Measurements from ENCODE around the gene TRMU.

Gene TRMU, protein sequence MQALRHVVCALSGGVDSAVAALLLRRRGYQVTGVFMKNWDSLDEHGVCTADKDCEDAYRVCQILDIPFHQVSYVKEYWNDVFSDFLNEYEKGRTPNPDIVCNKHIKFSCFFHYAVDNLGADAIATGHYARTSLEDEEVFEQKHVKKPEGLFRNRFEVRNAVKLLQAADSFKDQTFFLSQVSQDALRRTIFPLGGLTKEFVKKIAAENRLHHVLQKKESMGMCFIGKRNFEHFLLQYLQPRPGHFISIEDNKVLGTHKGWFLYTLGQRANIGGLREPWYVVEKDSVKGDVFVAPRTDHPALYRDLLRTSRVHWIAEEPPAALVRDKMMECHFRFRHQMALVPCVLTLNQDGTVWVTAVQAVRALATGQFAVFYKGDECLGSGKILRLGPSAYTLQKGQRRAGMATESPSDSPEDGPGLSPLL
- 49.8 to 68.2 reads per million in 2 experiments for total RNA-seq

- peak; percentile 44 for DNase-seq (ENCODE audit: low read depth)
These were observed at the start of gene TRMU for GRCh38 chr22:46335201-46336118. Gene TRMU, plus strand, starts transcription at chr22:46335714. Its CDS starts 51 bp downstream, at chr22:46335765.

DNA sequence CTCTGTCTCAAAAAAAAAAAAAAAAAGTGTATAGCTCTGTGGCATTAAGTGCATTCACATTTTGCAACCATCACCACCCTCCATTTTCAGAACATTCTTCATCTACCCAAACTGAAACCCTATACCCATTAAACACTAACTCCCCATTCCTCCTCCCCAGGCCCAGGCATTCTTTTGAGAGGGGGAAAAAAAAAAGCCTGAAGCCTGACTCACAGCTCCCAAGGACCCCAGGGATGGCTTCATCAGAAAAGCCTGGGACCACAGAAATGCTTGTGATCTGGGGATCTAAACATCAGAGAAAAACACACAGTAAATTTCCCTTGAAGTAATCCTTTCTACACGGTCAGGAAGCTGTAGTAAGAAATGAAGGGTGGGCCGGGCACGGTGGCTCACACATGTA, 49.5 kb upstream of the TRMU start:
- DNase-seq (ENCODE audit: low read depth): no peak

DNA sequence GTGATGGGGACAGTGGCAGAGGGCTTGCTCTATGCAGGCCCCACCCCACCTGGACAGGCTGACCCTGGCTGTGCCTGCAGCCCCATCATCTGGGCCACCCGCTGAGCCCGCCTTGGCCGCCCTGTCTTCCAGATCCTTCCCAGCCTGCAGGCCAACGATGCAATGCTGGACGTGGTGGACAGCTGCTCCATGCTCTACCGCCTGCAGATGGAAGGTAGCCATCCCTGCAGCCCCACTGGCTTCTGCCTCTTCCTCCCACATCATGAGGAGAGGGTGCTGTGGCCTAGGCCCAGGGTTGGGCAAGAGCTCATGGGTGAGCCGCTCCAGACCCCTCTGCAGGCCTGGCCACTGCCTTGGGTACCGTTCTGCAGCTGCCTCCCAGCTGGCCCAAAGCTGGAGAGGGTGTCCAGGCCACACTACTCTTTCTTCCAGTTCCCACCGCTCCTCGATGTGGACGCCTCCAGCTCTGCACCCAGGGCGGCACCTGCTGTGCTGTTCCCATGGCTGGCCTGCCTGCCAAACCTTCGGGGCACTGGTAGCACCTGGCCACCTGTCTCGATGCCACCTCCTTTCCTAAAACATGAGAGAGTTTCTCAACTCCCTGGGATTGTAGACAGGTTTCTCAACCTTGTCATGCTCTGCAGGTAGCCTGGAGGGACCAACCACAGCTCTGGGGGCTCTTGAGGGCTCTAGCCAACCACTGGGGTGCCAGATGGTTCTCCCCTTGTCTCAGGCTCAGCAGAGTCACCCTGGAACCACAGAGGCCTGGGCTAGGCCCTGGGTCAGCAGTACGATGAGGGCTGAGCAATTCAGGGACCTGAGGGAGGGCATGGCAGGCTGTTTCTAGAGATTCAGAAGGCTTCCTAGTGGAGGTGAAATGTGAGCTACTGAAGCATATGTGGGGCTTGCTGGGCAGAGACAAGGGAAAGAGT, 48.3 kb upstream of the TRMU start:
- no peak for DNase-seq (ENCODE audit: low read depth)

- DNase-seq (ENCODE audit: low read depth): no peak
These were observed 47.4 kb upstream of the TRMU start for GRCh38 chr22:46287873-46288751.

- no peak for DNase-seq (ENCODE audit: low read depth)
These were observed 46.7 kb upstream of the TRMU start for GRCh38 chr22:46288846-46289243.

- no peak for DNase-seq (ENCODE audit: low read depth)
These were observed 46.1 kb upstream of the TRMU start for GRCh38 chr22:46289244-46289891.

- DNase-seq (ENCODE audit: low read depth): no peak
These were observed 45.2 kb upstream of the TRMU start for GRCh38 chr22:46290121-46290842.

DNA sequence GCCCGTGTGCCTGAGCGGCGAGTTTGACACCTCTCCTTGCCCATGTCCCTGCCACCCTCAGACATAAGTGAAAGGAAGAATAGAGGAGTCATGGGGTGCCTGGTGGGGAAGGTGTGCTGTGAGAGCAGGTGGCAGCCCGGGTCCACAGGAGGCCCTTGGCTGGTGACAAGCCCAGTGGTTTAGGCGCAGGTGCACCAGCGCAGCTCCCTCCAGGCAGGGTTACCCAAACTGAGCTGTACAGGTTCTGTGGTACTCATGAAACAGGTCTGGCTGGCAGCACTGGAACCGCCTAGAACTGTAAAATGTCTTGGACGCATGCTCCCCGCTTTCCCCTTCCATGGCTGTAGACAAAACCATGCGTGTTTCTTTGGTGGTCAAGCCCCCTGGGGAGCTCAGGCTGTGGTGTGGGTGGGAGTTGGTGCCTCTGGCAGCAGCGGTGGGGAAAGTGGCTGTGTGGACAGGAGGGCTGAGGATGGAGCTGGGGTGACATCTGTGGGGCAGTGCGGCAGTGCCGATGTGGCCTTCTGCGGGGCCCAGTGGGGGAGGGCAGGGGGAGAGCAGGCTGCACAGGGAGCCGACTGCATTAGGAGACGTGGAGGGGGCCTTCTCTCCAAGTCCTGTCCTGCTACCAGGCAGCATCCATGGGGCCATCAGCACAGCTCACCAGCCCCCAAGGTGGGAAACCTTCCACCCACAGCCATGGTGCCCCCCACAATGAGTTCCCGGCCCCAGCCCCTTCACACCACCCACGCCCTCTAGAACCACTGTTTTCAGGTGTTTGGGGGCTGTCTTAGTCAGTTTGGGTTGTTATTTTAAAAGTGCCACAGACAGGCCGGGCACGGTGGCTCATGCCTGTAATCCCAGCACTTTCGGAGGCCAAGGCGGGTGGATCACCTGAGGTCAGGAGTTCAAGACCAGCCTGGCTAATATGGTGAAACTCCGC, 44.4 kb upstream of the TRMU start:
- DNase-seq (ENCODE audit: low read depth): no peak

DNA sequence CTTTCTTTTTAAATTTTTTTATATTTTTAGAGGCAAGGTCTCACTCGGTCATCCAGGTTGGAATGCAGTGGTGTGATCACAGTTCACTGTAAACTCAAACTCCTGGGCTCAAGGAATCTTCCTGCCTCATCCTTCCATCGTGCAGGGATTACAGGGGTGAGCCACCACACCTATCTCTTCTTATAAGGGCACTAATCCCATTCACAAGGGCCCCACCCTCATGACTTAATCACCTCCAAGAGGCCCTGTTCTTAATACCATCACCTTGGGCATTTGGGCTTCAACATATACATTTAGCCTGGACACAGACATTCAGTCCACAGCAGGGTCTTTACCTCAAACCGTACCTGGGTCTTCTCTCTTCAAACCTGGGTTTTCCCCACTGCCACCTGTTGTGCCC, 43.3 kb upstream of the TRMU start:
- DNase-seq (ENCODE audit: low read depth): no peak

GRCh38 chr22:46292732-46293131, 42.8 kb upstream of the TRMU start:
- no peak for DNase-seq (ENCODE audit: low read depth)

DNA sequence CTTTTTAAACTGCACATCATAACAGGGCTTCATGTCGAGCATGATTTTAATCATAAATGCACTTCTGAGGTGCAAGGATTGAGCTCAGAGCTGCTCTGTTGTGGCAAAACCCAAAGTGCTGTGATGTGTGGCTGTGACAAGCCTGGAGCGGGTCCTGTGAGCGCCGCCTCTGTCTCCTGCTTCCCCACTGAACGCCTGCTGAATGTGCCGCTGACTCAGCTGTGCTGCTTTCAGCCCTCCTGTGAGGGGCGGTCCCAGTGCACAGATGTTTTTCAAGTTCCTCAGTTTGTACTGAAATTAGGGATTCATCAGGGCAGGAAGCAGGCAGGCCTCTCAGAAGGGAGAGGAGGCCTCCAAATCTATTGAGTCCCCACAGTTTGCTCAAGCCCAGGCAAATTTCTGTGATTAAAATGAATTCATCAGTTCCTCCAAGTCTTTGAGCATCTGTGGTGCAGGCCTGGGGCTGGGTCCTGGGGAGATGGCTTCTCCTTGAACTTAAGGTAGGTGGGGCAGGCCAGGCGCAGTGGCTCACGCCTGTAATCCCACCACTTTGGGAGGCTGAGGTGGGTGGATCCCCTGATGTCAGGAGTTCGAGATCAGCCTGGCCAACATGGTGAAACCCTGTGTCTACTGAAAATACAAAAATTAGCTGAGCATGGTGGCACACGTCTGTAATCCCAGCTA, 41.8 kb upstream of the TRMU start:
- no peak for DNase-seq (ENCODE audit: low read depth)

DNA sequence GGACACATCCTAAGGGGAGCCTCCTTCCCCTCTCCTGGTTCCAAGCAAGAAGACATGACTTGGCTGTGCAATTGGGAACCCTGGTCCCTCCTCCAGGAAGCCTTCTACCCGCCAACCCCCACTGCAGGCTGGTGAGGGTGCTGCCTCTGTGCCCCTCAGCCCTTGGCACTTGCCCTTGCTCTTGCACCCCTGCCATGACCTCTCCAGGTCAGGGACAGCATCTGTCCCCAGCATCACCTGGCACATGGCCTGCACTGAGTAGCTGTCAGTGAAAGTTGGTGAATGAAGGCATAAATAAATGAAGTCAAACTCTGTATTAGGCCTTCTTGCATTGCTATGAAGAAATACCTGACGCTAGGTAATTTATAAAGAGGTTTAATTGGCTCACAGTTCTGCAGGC, 40.7 kb upstream of the TRMU start:
- no peak for DNase-seq (ENCODE audit: low read depth)

GRCh38 chr22:46295277-46295971, 40.1 kb upstream of the TRMU start:
- DNase-seq (ENCODE audit: low read depth): no peak

- peak; percentile 95 for DNase-seq (ENCODE audit: low read depth)
These were observed 39.0 kb upstream of the TRMU start, which contains the start of gene GTSE1 for GRCh38 chr22:46296257-46297150. Gene GTSE1, plus strand, starts transcription at chr22:46296870. Its CDS starts 531 bp downstream, at chr22:46297401.

DNA sequence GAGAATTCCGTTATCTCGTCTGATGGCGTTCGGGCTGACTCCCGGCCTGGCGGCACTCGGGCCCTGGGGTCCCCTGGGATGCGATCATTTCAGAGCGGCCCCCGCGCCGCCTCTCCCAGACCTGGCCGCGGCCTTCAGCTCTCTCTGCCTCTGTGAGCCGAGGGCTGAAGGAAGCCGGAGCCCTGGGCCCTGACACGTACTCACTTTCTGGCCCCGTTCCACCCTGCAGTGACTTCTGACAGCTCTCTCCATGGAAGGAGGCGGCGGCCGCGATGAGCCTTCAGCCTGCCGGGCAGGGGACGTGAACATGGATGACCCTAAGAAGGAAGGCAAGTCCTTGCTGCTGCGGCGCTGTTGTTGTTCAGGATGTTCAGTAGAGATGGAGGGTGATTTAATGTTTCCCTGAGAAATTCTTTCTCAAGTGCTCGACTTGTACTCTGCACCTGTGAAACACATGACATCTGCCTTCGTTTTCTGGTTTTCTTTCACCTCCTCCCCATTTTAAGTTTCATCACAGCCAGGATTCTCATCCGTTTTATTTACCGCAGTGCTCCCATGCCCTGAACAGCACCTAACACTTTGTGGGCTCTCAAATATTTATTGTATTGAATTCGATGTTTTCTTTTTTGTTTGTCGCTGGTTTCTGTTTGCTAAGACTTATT, 38.2 kb upstream of the TRMU start:
- no peak for DNase-seq (ENCODE audit: low read depth)

All from T follicular helper cell (primary cell).